ENCODE data around the gene PTPRJ.
A peak's percentile ranks its signal among the peaks of the same experiment; 100 is the strongest.

Gene PTPRJ

DNA sequence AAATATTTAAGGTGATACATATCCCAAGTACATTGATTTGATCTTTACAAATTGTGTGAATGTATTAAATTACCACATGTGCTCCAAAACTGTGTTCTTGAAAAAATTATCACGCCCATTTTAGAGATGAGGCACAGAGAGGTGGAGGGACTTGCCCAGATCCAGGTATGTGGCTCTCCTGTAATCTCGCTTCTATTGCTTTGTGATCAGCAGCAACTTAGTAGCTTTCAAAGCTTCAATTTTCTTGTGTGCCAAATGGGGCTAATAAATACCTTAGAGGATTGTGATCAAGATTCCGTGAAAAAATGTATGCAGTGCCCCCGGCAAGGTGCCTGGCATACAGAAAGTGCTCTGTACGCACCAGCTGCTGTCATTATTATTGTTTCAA is 18.0 kb downstream of the PTPRJ start:
- no peak for DNase-seq

DNA sequence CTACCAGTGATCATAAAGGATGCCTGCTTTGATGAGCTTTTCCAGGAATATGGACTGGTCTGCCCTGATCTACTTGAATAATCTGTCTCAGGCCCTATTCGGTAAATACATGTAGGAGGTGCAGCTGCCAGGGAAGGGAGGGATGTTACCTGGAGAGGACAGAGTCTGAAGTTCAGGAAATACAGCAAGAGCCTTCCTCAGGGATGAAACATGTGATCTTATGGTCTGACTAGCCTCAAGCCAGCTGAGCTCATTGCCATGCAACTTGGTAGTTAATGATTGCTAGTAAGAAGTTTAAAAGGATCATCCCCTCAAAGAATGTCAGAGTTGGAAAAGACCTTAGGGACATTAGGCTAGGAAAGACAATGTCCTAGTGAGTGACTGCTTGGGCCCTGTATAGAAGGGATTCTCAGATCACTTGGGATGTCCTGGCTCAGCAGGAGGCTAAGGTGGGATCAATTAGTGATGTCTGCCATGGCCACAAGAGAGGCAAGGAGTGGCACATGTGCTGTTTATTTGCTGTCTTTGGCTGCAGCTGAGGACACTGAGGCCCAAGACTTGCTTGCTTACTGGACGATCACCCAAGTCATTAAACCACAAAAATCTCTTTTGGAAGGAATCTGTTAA is 18.5 kb downstream of the PTPRJ start:
- no peak for DNase-seq

DNA sequence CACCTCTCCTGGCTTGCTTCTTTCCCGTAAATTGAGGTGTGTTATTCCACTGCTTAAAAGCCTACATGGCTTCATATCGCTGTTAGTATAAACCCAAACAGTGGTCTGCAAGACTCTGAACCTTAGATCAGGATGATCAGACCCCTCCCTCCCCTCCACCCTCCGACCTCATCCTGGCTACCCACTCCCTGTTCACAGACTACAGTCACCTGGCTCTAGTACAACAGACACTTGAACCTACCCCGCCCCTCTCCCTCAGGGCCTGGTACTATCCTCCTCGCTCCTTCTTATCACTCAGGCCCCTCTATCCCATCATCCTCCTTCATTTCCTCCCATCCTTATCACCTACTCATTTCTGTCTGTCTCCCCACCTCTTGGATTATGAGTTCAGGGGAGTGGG is 20.1 kb downstream of the PTPRJ start:
- no peak for DNase-seq

DNA sequence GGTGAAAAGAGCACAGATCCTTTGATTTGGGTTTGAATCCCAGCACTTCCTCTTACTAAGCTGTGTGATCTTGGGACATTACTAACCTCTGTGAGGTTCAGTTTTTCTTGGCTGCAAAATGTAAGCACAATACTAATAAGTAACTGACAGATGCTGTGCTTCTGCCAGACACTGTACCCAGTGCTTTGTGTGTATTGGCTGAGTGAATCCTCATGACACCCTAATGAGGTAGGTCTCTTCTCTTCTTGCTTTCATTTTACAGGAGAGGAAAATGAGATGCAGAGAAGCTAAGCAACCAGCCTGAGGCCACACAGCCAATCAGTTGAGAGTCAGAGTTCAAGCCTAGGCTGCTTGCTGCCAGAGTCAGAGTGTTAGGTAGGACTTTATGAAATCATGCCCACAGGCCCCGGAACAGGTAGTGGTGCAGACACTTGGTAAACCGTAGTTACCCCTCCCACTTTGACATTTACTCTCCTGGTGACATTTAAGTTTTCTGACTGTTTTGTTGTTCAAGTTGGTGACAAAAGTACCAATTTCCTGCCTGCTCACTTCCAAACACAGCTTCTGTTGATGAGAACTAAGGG is 21.2 kb downstream of the PTPRJ start:
- DNase-seq: peak; percentile 68

DNA sequence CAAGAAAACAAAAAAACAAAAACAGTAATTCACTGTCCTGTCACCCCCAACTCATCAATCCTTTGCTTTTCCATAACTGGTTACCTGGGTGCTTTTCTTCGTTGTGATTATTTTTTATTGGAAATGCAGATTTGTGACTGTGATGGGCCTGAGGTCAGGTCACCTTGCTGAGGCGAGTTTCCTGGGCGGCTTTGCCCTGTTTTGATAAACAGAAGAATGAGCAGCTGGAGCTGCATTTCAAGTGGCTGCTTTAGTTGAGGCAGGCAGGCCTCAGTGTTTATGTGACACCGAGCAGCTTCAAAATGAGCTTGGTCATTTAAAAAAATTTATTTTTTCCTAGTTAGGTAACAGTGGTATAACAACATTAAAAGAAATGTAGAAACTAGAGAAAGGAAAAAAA is 22.2 kb downstream of the PTPRJ start:
- peak; percentile 23 for DNase-seq

GRCh38 chr11:48003926-48004325 is 23.6 kb downstream of the PTPRJ start:
- DNase-seq: no peak

GRCh38 chr11:48004456-48004855 is 24.1 kb downstream of the PTPRJ start:
- no peak for DNase-seq

DNA sequence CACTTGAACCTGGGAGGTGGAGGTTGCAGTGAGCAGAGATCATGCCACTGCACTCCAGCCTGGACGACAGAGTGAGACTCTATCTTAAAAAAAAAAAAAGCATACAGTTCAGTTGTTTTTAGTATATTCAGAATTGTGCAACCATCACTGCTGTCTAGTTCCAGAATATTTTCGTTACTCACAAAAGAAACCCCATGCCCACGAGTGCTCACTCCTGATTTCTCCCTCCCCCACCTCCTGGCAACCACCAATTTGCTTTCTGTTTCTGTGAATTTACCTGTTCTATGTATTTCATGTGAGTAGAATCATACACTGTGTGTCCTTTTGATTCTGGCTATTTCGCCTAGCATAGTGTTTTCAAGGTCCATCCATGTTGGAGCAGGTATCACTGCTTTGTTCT is 24.8 kb downstream of the PTPRJ start:
- DNase-seq: no peak

DNA sequence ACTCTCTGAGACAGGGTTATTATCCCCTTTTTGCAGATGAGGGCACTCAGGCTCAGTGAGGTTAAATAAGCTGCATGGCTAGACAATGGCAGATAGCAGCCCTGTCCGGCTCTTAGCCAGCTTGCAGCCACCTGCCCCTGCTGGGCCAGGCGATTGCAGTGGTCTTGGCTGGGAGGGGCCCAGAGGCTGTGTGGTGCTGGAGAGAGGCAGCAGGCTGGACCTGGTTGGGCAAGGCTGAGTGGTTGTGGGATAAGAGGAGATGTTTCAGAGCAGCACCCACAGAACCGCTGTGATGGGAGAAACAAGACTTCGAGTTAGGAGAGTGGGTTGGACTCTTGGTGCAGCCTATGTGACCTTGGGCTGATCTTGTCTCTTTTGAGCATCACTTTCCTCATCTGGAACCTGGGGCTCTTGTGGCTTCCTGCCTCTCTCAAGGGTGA is 25.5 kb downstream of the PTPRJ start:
- DNase-seq: no peak

DNA sequence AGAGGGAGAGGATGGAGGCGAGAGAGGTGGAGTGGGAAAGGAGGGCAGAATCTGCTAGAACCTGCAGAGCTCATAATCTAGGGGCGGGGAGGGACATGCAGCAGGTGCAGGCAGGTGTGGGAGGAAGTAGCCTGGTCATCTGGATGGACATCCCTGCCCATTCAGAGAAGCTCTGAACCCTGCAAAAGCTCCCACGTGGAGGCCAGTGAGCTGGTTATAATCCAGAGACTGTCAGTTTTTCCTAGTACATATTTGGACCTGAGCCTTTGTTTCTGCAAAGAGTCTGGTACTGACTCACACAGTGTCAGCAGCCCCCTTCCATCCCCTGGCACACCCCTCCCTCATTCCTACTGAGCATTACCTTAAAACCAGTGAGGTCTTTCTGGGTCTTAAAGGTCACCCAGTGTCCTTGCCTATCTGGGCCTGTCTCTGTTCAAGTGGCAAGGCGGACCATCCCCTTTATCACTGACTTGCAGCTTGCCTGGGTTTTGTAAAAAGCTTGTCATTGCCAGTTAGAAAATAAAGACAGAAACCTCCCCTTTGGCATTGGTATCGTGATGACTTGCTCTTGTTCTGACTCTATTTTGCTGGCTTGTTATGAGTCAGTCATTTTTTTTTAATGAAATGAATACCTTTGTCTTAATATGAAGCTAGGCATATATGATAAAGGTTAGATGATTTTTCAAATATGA is 26.1 kb downstream of the PTPRJ start:
- DNase-seq: no peak

DNA sequence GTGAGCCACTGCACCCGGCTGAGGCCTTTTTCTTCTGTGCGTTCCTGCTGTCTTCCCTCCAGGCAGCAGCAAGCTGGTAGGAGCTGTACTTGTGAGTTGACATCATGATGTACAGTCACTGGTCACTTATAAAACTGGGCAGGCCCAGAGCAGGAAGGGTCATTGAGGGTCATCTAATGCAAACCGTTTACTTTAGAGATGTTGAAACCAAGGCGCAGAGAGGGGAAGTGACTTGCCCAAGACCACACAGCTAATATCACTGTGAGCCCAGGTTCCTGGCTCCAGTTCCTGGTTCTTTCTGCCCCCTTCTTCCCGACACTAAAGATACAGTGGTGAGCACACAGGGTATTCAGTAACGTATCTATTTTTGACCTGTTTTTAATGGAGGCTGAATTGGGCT is 27.3 kb downstream of the PTPRJ start:
- DNase-seq: no peak

GRCh38 chr11:48008951-48009270 is 28.6 kb downstream of the PTPRJ start:
- DNase-seq: no peak

GRCh38 chr11:48011102-48011797 is 30.9 kb downstream of the PTPRJ start:
- DNase-seq: no peak

- no peak for DNase-seq
These were observed 31.5 kb downstream of the PTPRJ start for GRCh38 chr11:48011798-48012391.

GRCh38 chr11:48013269-48013901 is 33.0 kb downstream of the PTPRJ start:
- no peak for DNase-seq

- no peak for DNase-seq
These were observed 34.6 kb downstream of the PTPRJ start for GRCh38 chr11:48014917-48015316.

- DNase-seq: no peak
These were observed 36.9 kb downstream of the PTPRJ start for GRCh38 chr11:48017105-48017830.

- DNase-seq: no peak
These were observed 37.6 kb downstream of the PTPRJ start for GRCh38 chr11:48017831-48018527.

GRCh38 chr11:48018528-48019216 is 38.3 kb downstream of the PTPRJ start:
- no peak for DNase-seq

DNA sequence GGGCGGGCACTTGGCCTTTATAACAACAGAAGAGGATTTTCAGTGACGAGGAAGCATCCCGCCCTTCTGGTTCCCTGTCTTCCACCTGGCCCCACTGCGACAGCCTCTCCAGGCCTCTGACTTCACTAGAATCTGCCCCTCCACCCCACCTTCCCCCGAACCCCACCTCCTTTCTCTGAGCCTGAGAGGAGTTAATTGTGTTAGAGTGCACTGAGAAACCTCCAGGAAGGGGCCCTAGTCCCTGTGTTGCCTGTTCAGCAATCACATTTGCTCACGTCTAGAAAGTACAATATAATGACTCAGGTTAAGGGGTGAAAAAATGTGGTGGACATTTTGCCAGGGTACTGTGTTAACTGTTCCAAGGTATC is 38.8 kb downstream of the PTPRJ start:
- no peak for DNase-seq

DNA sequence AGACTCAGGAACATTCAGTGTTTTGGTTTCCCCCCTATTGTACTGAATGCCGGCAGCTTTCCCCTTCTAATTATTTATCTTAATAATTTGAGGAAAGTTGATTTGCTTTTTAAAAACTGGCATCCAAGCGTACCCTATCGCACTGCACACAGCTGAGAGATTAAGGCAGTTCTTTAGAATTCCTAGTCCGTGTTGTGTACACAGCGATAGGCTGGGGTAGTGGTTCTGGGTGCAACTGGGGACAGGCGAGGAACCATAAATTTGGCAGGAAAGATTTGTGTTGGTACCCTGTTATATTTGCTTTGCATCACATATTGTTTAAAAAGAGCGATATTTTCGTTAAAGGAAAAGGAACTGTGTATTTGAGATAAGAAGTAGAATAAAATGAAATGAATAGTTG is 39.2 kb downstream of the PTPRJ start:
- no peak for DNase-seq

Measured in NCI-H1694 treated with DMSO at 0.1 percent for 48 hours (cell line).